ACC112 (cell line): ENCODE measurements around the gene TOLLIP.

Experiments
- H2AFZ ChIP-seq: fragments of 200-600 bp; sonication (generic); one replicate; pipeline ENCODE4 v1.6.0; 2017; ENCODE audit warnings: antibody characterized with exemption, low read length; ENCODE audit not compliant: unreplicated experiment
- H3K27ac ChIP-seq: fragments of 200-600 bp; sonication (generic); 2 replicates; pipeline ENCODE4 v1.5.1; 2014; ENCODE audit warnings: low read depth, mild to moderate bottlenecking, antibody characterized with exemption, low read length, moderate library complexity
- H3K27me3 ChIP-seq: fragments of 200-600 bp; sonication (generic); 2 replicates; pipeline ENCODE4 v1.6.1; 2014; ENCODE audit warnings: mild to moderate bottlenecking, antibody characterized with exemption, low read length, moderate library complexity, mixed read lengths; ENCODE audit not compliant: insufficient read depth
- H3K36me3 ChIP-seq: fragments of 200-600 bp; sonication (generic); 2 replicates; pipeline ENCODE4 v1.6.1; 2016; ENCODE audit warnings: mild to moderate bottlenecking, antibody characterized with exemption, low read length, moderate library complexity, mixed read lengths; ENCODE audit not compliant: insufficient read depth
- H3K4me1 ChIP-seq: fragments of 200-600 bp; sonication (generic); one replicate; pipeline ENCODE4 v1.6.1; 2016; ENCODE audit warnings: low read length, mixed read lengths; ENCODE audit not compliant: insufficient read depth, unreplicated experiment, control insufficient read depth
- H3K4me3 ChIP-seq: fragments of 200-600 bp; sonication (generic); 2 replicates; pipeline ENCODE4 v1.5.1; 2014; ENCODE audit warnings: mild to moderate bottlenecking, low read depth, low read length
- H3K79me2 ChIP-seq: fragments of 200-600 bp; sonication (generic); one replicate; pipeline ENCODE4 v1.6.0; 2016; ENCODE audit warnings: low read length; ENCODE audit not compliant: control insufficient read depth, unreplicated experiment, insufficient read depth

TOLLIP gene

DNA sequence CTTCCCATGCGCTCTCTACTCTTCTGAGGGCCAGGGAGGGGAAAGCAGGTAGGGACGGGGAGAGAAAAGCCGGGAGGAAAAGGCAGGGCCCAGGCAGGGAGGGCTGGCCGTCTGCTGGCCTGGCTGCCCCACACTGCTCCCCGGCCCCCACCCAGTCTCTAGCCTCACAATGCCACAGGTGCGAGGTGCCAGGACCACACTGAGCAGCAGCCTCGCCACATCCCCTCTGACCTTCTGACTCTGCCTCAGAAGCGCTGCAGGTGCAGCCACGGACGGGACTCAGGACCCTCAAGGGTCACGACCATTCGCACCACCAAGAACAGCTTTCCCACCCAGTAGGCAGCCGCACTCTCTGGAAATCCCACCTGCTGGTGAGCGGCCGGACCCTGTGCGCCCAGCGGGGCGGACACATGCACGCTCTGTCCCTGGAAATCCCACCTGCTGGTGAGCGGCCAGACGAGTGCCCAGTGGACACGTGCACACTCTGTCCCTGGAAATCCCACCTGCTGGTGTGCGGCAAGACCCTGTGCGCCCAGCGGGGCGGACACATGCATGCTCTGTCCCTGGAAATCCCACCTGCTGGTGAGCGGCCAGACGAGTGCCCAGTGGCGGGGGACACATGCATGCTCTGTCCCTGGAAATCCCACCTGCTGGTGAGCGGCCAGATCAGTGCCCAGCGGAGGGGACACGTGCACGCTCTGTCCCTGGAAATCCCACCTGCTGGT, 20.1 kb downstream of the TOLLIP start:
- Histone ChIP-seq H3K4me1 (no peaks in the 10 kb centered on the region), H3K27ac (no peak overlapping the region), H2AFZ (no peak overlapping the region), H3K4me3 (no peak overlapping the region), H3K79me2 (peaks cover 11% of the 10 kb centered on the region), H3K27me3 (no peaks in the 10 kb centered on the region), H3K36me3 (0 out of 2 replicates have a peak, but pooled peaks cover 4% of the 10 kb centered on the region)

DNA sequence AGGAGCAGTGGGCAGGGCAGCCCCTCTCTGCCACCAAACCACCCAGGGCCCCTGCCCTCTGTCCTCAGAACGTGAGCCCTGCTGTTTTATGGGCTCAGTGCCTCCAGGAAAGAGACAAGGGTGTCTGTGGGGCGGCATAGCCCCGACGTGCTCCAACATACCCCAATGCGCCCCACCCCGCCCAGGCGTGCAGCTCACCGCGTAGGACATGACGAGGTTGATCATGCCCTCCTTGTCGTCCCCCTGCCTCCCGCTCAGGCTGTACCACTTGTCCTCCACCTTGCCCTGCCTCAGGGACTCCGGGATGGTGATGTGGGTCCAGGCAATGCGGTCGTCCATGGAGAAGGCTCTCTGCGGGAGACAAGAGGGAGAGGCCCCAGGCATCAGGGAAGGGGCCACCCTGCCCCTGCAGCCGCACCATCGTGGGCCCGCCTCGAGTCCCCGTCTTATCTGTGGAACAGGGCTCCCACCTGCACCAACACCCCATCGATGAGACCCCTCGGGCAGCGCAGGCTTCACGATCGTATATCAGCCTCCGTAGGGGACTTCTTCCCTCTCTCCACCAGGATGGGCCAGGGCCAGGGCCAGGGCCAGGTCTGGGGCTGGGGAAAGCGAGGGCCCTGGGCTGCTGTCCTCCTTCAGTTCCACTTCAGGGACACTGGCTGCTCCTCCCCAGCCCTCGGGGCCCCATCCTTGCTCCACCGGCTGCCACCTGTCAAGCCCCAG, 20.8 kb downstream of the TOLLIP start:
- Histone ChIP-seq H3K79me2 (peaks cover 10% of the 10 kb centered on the region), H3K4me1 (no peaks in the 10 kb centered on the region), H3K27ac (no peak overlapping the region), H3K4me3 (no peak overlapping the region), H3K27me3 (no peaks in the 10 kb centered on the region), H2AFZ (no peak overlapping the region), H3K36me3 (0 out of 2 replicates have a peak, but pooled peaks cover 4% of the 10 kb centered on the region)

DNA sequence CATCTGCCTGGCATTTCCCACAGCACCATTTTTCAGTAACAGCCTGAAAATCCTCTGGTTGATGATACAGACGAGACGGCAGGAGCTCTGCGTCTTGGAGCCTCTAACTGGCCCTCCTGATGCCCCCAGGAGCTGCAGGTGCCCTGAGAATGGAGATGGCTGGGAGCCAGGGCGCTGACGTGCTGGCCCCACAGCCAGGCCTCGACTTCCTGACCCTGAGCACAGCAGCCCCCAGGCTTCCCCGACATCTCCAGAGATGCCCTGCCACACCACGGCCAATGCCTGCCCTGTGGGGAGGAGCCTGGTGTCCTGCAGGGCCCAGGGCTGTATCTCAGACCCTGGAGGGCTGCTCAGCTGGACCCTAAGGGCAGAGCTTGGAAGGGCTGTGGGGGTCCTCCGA, 21.5 kb downstream of the TOLLIP start:
- Histone ChIP-seq H2AFZ (no peak overlapping the region), H3K79me2 (peaks cover 5% of the 10 kb centered on the region), H3K27me3 (no peaks in the 10 kb centered on the region), H3K27ac (no peak overlapping the region), H3K4me3 (no peak overlapping the region), H3K4me1 (no peaks in the 10 kb centered on the region), H3K36me3 (0 out of 2 replicates have a peak, but pooled peaks cover 4% of the 10 kb centered on the region)

DNA sequence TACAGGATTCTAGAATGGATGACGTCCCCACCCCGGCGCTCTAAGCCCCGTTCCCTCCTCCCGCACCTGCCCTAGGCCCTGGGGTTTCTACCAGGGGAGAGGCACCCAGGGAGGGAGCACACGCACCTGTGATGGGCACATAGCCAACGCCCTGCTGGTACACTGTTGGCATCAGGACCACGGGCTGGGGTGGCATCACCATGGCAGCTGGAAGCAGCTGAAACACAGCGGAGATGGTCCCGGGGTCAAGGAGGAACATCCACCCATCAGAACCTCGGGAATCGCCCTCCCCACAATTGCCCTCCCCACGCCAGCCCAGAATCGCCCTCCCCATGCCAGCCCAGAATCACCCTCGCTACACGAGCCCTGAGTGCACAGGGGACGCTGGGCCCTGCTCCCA, 23.6 kb downstream of the TOLLIP start:
- Histone ChIP-seq H3K27ac (no peak overlapping the region), H3K27me3 (no peaks in the 10 kb centered on the region), H2AFZ (no peak overlapping the region), H3K4me3 (no peak overlapping the region), H3K36me3 (0 out of 2 replicates have a peak, but pooled peaks cover 4% of the 10 kb centered on the region), H3K4me1 (no peaks in the 10 kb centered on the region), H3K79me2 (peaks cover 3% of the 10 kb centered on the region)

DNA sequence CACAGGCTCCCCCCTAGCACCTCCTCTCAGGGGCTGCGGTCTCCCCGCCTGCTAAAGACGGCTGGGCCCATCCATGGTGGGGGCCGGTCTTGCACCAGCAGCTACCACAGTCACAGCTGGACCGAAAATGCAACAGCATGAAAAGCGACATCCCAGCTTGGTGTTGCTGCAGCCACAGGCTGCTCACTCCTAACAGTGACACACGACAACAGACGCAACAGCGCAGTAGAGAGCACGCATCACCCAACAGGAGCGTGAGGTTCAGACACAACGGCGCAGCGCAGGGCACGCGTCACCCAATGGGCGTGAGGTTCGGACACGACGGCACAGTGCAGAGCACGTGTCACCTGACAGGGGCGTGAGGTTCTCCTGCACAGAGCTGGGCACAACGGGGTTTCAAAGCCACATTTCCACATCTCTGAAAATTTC, 24.1 kb downstream of the TOLLIP start:
- Histone ChIP-seq H3K4me3 (no peak overlapping the region), H3K36me3 (0 out of 2 replicates have a peak, but pooled peaks cover 4% of the 10 kb centered on the region), H3K79me2 (no peaks in the 10 kb centered on the region), H3K27ac (no peak overlapping the region), H3K27me3 (no peaks in the 10 kb centered on the region), H3K4me1 (no peaks in the 10 kb centered on the region), H2AFZ (no peak overlapping the region)

DNA sequence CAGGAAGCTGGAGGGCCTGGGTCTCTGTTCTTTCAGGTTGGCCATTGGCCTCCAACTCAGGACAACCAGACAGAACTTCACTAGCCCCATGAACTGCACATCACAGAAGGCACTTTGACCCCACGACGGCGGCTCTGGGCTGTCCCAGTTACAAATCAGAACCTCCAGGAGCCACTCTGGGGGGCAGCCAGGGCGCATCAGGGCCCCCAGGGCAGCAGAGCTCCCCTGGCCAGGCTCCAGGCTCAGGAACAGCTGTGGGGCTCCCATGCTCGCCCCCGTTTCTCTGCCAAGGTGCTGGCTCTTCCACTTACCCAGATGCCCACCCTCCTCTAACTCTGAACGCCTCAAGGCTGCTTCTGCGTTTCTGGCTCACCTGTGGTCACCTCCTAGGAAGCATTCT, 25.5 kb downstream of the TOLLIP start:
- Histone ChIP-seq H3K79me2 (no peaks in the 10 kb centered on the region), H3K4me1 (no peaks in the 10 kb centered on the region), H2AFZ (no peak overlapping the region), H3K27me3 (no peaks in the 10 kb centered on the region), H3K27ac (no peak overlapping the region), H3K36me3 (no peaks in the 10 kb centered on the region), H3K4me3 (no peak overlapping the region)

DNA sequence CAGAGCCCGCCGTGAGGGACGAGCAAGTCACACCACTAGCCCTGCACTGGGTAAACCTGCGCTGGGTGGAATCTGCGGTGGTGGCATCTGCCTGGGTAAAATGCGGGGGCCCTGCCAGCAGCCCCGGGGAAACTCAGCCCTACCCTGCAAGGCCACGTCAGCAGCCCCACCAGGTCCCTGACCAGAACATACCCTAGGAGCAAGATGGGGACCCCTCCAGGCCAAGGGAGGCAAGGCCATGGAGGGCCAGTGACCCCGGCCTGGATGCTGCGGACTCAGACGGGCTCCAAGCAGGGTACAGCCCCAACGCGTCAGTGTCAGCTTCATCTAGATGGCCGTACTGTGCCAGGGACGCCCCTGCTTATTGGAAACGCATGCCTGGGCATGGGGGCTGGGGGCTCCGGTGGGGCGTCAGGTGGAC, 26.3 kb downstream of the TOLLIP start:
- no peak overlapping the region for H2AFZ ChIP-seq
- no peaks in the 10 kb centered on the region for H3K27me3 ChIP-seq
- H3K79me2 ChIP-seq = no peaks in the 10 kb centered on the region
- H3K27ac ChIP-seq = no peak overlapping the region
- H3K36me3 ChIP-seq = no peaks in the 10 kb centered on the region
- no peaks in the 10 kb centered on the region for H3K4me1 ChIP-seq
- no peak overlapping the region for H3K4me3 ChIP-seq

DNA sequence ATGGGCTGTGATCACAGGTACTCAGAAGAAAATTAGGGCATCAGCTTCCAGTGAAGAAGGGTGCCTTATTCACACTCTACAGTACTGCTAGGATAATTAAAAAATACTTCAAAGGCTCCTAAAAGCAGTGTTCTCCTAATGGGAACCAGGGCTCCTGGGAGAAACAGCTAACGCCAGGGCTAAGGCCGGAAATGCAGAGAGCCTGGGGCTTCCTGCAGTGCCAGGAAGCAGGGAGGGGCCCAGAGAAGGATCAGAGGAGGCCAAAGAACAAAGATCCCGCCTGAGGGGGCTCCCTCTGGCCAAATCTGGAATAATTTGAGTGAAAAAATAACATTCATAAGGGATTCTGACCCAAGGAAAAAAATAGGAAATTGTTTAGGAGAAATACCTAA, 27.5 kb downstream of the TOLLIP start:
- no peaks in the 10 kb centered on the region for H3K27me3 ChIP-seq
- no peak overlapping the region for H2AFZ ChIP-seq
- no peak overlapping the region for H3K27ac ChIP-seq
- no peaks in the 10 kb centered on the region for H3K4me1 ChIP-seq
- H3K36me3 ChIP-seq = no peaks in the 10 kb centered on the region
- H3K79me2 ChIP-seq = no peaks in the 10 kb centered on the region
- H3K4me3 ChIP-seq = no peak overlapping the region

DNA sequence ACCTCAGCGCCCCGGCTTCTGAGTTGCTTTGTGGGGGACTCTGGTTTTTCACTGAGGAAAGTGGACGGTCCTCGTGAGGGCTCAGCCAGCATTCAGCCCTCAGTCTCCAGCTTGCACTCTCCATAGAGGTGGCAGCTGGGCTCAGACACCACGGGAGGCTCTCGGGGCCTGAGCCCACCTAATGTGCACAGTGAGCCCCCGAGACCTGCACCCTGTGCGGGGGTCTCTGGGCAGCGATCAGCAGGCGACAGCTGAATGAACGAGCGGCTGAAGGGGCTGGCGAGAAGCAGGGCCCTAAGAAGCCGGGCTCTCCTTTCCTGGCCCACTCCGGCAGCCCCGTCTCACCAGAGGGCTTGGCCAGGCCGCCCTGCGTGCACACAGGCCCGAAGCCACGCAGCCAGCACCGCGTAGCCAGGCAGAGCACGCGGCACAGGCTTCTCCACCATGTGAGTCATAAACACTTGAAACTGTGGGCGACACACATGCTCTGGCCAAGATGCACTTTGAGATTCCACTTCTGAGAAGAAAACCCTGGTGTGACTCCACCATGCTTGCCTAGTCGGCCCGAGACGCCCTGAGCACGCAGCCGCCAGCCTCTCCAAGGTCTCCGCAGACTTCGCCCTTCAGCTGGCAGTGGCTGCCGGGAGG, 28.0 kb downstream of the TOLLIP start:
- Histone ChIP-seq H3K4me1 (no peaks in the 10 kb centered on the region), H2AFZ (no peak overlapping the region), H3K4me3 (no peak overlapping the region), H3K36me3 (no peaks in the 10 kb centered on the region), H3K27me3 (no peaks in the 10 kb centered on the region), H3K79me2 (no peaks in the 10 kb centered on the region), H3K27ac (no peak overlapping the region)

DNA sequence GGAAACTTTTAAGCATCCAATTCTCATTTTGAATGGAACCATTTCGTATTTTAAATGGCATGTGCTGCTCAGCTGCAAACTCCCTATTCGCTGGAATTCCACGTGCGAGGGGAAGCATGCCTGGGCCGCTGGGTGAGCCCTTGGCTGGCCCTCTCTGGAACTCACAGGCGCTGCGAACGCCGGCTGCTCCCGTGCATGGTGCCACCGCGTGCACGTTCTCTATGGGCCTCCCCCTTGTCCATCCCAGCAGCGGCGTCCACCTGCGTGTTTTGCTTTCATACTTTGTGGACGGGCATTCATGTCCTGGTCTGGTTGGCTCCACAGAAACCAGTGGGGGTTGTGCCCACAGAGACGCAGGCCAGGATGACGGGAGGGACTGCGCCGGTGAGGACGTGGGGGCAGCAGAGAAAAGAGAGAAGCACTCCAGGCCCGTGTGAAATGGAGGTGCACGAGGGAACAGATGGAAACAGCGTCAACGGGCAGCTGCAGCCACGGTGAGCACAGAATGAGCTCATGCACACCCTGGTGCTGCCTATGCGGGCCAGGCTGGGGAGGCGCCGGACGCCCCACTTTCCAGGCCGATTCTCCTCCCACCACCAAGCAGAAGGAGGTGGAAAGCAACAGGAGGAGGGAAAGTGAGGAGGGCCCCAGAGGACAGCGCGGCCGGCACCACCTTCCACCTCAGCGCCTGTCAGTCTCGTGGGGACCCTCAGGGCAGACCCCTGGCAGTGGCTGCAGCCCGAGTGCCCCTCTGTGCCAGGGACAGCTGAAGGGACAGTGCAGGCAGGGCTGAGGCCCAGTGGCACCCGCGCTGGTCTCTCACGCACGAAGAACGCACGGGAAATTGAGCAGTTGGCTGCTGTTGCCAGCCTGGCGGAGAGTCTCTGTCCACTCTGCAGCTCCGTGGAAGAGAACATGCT, 29.1 kb downstream of the TOLLIP start:
- Histone ChIP-seq H2AFZ (no peak overlapping the region), H3K27ac (no peak overlapping the region), H3K4me3 (no peak overlapping the region), H3K27me3 (no peaks in the 10 kb centered on the region), H3K4me1 (no peaks in the 10 kb centered on the region), H3K79me2 (no peaks in the 10 kb centered on the region), H3K36me3 (no peaks in the 10 kb centered on the region)
